Sciatic nerve (tissue), 2 donors: Measurements from ENCODE around the gene MARCHF3. TPM values are rescaled to one million over a fixed set of nuclear protein-coding genes. Genes with fewer than 3 reads are reported as not detected.
"Not testable (repeated sequence)": the region's sequence is repeated elsewhere in the genome, so short reads cannot be mapped to it uniquely, and the experiment has no call there.

Experiments used
- ATAC-seq: fragments of 200-7000 bp; cut with Tn5 transposase; one replicate; pipeline ENCODE4 v1.9.1; 2020; ENCODE audit warnings: mild to moderate bottlenecking, moderate library complexity
- DNase-seq: peaks from one replicate; pipeline ENCODE4 v3.0.0-alpha.2; 2020; ENCODE audit warnings: low spot score
- intact Hi-C: fragments of 100-400 bp; cut with DNase I; formaldehyde crosslinking; loops from one replicate; pipeline ENCODE4 v1.14.2; 2022
- total RNA-seq: library from RNA; stranded (reverse); fragmentation: NEBNext Ultra II Directional; extraction: Animal tissue kit (Norgen Biotek cat#: 25700); gene quantifications from one replicate; pipeline ENCODE4 v1.2.1, GENCODE V29; 2021
- donor health status: DM: no; HTN: no; CAD: no.
- donor health status: DM: no; HTN: no; CAD: no.

MARCHF3 gene
- total RNA-seq, 1 donor from 2014 or later = 14.8 TPM

DNA sequence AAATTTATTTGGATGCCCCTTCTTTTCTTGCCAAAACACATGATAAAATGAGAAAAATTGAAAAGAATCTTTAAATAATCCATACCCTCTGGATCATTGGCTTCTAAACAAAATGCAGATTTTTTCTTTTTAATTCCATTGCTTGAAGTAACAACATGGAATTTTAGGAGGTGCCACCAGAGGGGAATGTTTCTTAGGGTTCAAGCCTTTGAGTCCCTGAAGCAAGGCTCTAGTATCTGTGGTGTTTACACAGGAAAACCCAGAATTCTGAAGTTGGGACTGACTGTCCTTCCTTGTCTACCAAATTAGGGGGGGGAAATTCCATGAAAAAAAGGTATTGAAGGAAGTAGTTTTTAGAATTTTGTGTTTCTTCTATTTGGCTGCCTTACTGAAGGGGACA, 184.0 kb downstream of the MARCHF3 start:
- ATAC-seq (peak; percentile 44), DNase-seq (no peak)
- intact Hi-C loops = no loop called here

DNA sequence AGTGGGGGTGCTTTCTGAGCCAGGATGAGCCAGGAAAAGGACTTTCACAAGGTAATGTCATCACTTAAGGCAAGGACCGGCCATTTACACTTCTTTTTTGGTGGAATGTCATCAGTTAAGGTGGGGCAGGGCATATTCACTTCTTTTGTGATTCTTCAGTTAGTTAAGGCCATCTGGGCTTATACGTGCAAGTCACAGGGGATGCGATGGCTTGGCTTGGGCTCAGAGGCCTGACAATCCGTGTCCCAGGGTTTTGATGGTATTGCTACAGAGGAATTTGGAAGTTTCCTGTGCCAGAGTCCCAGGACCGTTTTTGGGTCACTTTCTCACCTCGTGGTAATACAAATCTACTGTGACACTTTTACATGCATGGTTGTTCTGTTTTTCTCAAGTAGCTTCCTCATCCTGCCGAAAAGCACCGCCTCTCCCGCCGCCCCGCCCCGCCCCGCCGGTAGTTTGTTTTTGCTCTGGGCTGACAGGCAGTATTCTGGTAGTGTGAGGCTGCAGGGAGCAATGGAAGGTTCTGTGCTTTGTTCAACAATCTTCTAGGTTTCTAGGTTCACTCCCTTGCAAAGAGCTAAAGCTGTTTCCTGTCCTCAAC, 184.8 kb downstream of the MARCHF3 start:
- DNase-seq, intact Hi-C loops: not testable (repeated sequence)
- ATAC-seq = peak; percentile 33

DNA sequence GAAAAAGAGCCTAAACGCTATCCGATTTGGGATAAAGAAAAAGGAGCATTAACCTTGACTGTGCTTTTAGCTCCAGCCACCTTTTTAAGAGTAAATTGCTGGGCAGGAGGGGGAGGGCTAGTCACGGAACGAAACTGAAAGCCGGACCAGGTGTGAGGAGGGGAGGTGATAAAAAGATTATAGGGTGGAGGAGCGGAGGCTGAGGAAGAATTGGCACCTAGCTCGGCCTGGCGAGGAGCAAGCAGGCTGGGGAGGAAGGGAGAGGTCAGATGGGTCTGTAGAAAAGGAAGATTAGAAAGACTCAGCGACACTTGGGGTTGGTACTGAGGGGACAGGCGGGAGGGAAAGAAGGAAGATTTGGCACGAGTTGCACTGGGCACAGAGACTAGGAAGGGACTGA, 187.0 kb downstream of the MARCHF3 start:
- intact Hi-C loops, DNase-seq, ATAC-seq: not testable (repeated sequence)

DNA sequence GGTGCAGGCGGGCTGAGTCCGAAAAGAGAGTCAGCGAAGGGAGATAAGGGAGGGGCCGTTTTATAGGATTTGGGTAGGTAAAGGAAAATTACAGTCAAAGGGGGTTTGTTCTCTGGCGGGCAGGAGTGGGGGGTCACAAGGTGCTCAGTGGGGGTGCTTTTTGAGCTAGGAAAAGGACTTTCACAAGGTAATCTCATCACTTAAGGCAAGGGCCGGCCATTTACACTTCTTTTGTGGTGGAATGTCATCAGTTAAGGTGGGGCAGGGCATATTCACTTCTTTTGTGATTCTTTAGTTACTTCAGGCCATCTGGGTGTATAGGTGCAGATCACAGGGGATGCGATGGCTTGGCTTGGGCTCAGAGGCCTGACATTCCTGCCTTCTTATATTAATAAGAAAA, 191.0 kb downstream of the MARCHF3 start:
- ATAC-seq, intact Hi-C loops, DNase-seq: not testable (repeated sequence)

DNA sequence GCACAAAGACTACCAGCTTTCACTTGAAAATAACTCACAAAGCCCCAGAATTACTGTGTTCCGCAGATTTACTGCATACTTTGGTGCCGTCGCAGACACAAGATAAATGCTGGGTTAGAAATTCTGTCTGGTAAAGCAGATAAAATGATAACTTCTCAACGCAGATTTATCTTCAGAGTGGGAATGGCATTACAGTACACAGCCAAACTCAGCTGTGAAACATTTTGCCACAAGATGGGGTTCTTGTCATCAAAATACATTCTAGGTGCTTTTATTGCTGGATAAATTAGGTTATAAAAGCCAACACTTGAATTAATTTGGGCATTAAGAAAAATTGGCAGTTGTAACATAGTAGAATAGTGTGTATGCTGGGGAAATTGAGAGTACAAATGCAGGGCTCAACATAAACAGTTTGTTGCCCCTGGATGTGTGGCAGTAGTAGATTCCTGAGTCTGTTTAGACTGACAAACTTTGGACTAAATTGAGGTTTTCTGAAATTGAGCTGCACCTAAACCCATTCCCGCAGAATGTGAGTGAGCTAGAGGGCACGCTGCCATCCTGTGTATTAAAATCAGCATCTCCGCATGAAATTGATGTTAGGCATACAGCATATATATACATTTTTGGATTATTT, 192.3 kb downstream of the MARCHF3 start:
- no peak for ATAC-seq
- intact Hi-C loops = no loop called here

DNA sequence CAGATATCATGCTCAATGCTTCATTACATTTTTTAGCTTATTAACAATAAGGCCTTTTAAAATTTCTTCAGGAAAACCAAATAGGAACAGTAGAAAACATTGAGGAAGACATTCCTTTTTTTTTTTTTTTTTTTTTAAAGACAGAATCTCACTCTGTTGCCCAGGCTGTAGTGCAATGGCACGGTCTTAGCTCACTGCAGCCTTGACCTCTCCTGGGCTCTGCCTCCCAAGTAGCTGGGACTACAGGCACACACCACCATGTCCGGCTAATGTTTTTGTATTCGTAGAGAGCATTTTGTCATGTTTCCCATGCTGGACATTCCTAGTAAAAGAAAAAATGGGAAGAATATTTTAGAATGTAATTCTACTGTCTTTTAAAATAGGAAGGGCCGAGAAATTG, 193.1 kb downstream of the MARCHF3 start:
- DNase-seq = no peak
- intact Hi-C loops = no loop called here
- no peak for ATAC-seq

More for the DNA sequence above, 192.3 kb downstream of the MARCHF3 start:
- DNase-seq = no peak

DNA sequence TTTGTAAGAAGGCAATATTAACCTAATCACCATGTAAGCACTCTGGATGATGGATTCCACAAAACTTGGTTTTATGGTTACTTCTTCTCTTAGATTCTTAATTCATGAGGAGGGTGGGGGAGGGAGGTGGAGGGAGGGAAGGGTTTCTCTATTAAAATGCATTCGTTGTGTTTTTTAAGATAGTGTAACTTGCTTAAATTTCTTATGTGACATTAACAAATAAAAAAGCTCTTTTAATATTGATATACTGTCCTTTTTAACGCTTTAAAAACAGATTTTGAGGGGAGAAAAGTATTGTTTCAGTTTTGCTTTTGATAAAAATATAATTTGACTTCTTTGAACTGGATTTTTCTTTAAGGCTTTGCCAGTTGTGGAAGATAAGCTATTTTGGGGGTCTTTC, 193.6 kb downstream of the MARCHF3 start:
- no peak for ATAC-seq
- DNase-seq = no peak
- intact Hi-C loops = no loop called here

DNA sequence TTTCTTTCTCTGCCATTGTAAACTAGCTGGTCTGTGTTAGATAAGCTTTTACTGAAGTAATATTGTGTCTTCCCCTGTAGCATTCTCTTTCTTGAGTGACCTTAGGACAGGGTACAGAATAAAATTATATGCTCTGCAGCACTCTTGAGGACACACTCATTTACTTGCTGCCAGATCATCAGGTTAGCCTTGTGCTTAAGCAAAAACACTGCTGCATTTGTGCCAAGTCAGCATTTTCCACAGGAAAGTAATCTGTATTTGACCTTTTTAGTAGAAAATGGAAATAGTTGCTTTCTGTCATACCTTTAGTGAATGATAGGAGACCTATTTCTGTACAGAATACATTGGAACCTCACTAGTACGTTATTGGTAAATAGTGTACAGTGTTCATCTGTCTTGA, 199.2 kb downstream of the MARCHF3 start:
- ATAC-seq (no peak), DNase-seq (no peak)
- intact Hi-C loops = no loop called here

DNA sequence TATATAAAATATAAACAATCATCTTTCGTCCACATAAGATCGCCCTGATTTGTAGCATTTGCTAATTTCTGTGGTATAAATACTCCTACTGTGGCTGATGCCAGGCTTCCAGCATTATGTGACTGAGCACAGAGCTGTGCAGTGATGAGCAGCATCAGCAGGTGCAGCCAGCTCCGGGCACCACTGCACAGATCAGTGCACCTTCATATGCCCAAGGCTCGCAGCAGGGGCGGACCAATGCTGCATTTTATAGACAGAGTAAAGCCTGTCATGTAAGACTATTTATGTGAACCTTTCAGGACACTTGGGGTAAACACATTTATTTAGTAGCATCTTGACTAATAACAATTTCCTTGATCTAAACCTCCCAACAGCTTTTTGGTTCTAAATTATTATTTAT, 200.3 kb downstream of the MARCHF3 start:
- ATAC-seq (no peak), DNase-seq (no peak)
- intact Hi-C loops = no loop called here

DNA sequence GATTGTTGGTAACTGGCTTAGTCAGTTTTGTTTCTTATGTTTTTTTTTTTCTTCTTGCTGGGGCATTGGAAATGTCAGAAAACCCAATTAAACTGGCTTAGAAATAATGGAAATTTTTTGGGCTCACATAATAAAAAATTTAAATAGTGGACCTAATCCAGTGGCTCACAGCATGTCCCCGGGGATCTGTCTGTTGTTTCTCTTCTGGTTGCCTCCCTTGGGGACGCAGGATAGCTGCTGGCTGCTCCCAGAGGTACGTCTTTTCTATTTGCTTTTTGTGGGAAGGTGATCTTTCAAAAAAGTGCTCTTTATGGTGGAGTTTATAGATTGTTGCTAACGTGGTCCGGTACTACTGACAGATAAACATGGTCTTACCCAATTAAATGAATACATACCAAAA, 201.3 kb downstream of the MARCHF3 start:
- intact Hi-C loops = loop anchor here (5.0 kb wide), 1 partner anchor 1562 kb away; no protein-coding TSS in a partner anchor
- no peak for DNase-seq
- no peak for ATAC-seq

DNA sequence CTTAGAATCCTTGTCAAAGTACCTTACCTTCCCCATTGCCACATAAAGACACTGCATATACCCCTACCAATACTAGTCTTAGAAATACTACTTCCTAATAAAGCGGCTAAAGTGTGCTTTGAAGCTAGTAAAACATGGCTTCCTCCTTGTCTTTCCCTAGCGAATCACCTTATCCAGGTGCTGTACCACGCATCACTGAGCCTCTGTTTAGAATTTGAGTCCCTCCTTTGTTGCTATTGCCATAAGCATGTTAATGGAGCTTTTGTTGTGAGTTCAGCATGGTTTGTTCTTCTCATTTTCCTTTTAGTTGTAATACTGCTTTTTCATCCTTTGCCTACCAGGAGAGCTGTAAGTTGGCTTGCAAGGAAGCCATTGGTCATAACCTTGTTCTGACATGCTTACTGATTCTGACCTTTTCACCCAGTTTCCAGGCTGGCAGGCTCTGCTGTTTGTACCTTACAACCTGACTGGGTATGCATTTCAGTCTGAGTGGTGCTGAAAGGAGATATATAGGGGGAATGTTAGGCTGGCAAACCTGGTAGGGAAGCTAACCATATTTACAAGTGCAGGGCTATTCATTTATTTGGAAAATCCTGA, 203.6 kb downstream of the MARCHF3 start:
- DNase-seq (no peak), ATAC-seq (no peak)
- intact Hi-C loops = loop anchor here (5.0 kb wide), 1 partner anchor 1559 kb away; no protein-coding TSS in a partner anchor

DNA sequence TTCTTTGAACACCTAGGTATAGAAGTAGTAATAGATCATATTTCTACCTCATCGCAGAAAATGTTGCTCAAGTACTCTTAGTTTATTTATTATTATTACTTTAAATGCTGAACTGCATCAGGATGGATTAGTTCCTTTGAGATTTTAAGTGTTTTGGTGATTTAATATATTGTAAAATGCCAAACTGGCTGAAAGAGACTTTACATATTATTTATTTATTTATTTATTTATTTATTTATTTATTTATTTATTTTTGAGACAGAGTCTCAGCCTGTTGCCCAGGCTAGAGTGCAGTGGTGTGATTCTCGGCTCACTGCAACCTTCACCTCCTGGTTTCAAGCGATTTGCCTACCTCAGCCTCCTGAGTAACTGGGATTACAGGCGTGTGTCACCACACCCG, 211.1 kb downstream of the MARCHF3 start:
- intact Hi-C loops = no loop called here
- no peak for ATAC-seq
- DNase-seq = no peak

DNA sequence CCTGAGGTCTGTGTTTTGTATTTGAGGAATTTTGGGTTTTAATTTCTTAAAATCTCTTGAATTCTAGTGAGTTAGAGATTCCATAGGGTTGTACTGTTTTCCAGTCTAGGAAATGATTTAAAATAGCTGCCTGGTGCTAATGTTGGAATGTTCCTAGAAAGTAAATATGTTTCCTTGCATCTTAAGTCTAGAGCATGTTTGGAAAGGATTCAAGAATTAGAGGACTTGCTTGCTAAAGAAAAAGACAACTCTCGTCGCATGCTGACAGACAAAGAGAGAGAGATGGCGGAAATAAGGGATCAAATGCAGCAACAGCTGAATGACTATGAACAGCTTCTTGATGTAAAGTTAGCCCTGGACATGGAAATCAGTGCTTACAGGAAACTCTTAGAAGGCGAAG, 211.6 kb downstream of the MARCHF3 start:
- DNase-seq = no peak
- intact Hi-C loops = no loop called here
- no peak for ATAC-seq

Other genes starting within 250 kb of the MARCHF3 start
- gene C5orf63, start 42.9 kb upstream of the MARCHF3 start, total RNA-seq = 8.9 TPM